Large intestine (tissue), 3 donors: ENCODE measurements around the gene ADARB2. TPM values are rescaled to one million over a fixed set of nuclear protein-coding genes. Genes with fewer than 3 reads are reported as not detected.
"Not testable (repeated sequence)": the region's sequence is repeated elsewhere in the genome, so short reads cannot be mapped to it uniquely, and the experiment has no call there.

ENCODE experiments used
- DNase-seq, 2 donors: peaks; one replicate each; pipeline versions ENCODE4 v3.0.0 to v3.0.0-alpha.2; 2013
- H3K27ac ChIP-seq: one replicate; pipeline ENCODE4 v1.5.1; 2013; ENCODE audit warnings: low read length
- H3K27me3 ChIP-seq: 2 replicates; pipeline ENCODE4 v1.6.1; 2013; ENCODE audit warnings: low read length; ENCODE audit not compliant: control insufficient read depth, insufficient read depth
- H3K36me3 ChIP-seq: 2 replicates; pipeline ENCODE4 v1.6.1; 2013; ENCODE audit warnings: low read length; ENCODE audit not compliant: control insufficient read depth, insufficient read depth
- H3K4me1 ChIP-seq: one replicate; pipeline ENCODE4 v1.6.1; 2013; ENCODE audit warnings: low read length; ENCODE audit not compliant: control insufficient read depth, insufficient read depth
- H3K4me3 ChIP-seq: one replicate; pipeline ENCODE4 v1.5.1; 2013; ENCODE audit warnings: low read length
- H3K9me3 ChIP-seq: one replicate; pipeline ENCODE4 v1.6.1; 2013; ENCODE audit warnings: mild to moderate bottlenecking, low read depth, low read length, moderate library complexity; ENCODE audit not compliant: control insufficient read depth
- WGBS: methylation state at CpG from one replicate; pipeline ENCODE4 v1.1.5; 2013; ENCODE audit warnings: low lambda C conversion rate; ENCODE audit not compliant: insufficient coverage; 5-methylcytosine and 5-hydroxymethylcytosine counted together
- polyA plus RNA-seq: library from polyadenylated mRNA; unstranded; fragments of 120-200 nt; gene quantifications from one replicate; pipeline ENCODE4 v1.2.1, GENCODE V29; 2013

ADARB2 gene
- polyA plus RNA-seq, 1 donor = 0.52 TPM

DNA sequence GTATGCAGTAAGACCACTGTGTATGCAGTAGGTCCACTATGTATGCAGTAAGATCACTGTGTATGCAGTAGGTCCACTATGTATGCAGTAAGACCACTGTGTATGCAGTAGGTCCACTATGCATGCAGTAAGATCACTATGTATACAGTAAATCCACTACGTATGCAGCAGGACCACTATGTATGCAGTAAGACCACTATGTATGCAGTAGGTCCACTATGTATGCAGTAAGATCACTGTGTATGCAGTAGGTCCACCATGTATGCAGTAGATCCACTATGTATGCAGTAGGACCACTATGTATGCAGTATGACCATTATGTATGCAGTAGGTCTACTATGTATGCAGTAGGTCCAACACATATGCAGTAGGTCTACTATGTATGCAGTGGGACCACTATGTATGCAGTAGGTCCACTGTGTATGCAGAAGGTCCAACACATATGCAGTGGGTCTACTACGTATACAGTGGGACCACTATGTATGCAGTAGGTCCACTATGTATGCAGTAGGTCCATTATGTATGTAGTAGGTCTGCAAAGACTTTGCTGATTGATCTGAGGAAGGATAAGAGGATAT, 313.6 kb downstream of the ADARB2 start:
- no peak overlapping the region for H3K4me3 ChIP-seq
- H3K27ac ChIP-seq = no peak overlapping the region
- H3K36me3 ChIP-seq = no peaks in the 10 kb centered on the region
- WGBS = no CpG with 5 or more reads among the region's 2 CpGs
- DNase-seq = no peak
- no peaks in the 10 kb centered on the region for H3K4me1 ChIP-seq
- no peaks in the 10 kb centered on the region for H3K27me3 ChIP-seq
- no peaks in the 10 kb centered on the region for H3K9me3 ChIP-seq

DNA sequence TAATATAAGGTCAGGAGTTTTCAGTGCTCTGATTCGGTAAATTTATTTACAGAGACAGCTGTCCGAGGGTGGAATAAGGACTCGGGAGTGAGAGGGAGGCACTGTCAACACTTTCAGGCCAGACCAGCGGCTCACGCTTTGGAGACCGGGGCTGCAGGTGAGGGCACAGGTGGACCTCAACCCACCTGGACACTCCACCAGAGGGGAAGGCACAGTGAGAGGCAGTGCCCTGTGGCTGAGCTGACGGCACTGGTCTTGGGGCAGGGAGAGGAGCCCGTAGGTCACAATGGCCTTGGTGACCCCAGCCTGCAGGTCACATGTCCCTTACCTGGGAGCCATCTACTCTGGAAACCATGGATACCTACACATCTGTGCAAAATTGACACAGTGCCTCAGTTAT, 315.1 kb downstream of the ADARB2 start:
- H3K27me3 ChIP-seq = no peaks in the 10 kb centered on the region
- H3K4me1 ChIP-seq = no peaks in the 10 kb centered on the region
- DNase-seq = no peak
- no CpG with 5 or more reads among the region's 8 CpGs for WGBS
- H3K4me3 ChIP-seq = no peak overlapping the region
- H3K27ac ChIP-seq = no peak overlapping the region
- peaks cover 2% of the 10 kb centered on the region for H3K9me3 ChIP-seq
- H3K36me3 ChIP-seq = no peaks in the 10 kb centered on the region

DNA sequence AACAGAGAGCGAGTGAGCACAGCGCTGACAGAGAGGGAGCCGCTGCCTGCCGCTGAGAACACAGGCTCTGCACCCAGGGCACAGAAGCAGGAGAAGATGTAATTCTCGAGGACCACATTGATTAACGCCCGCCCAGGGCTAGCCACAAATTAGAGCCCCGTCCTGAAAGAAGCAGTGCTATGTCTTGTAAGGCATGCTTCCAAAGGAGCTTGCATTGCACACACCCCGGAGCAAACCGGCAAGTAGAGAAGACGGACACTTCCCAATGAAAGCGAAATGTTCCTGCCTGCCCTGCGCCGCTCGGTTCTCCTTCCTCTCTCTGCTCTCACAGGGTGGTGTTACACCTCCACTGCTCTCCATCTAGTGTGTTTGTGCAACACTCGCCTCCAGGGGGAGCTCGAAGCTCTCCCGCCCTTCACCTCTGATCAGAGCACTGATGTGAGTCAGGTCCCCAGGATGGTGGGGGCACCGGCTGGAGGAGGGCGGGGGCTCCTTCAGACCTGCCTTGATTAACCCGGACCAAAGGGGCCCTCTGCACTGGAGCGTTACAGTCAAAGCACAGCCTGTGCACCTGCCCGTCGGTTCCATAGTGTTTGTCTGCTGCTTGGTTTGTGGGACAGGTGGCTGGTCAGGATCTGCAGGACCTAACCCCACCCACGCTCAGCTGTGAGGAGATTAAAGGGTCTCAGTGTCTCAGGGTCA, 316.5 kb downstream of the ADARB2 start:
- peak; percentile 56 to 76 for DNase-seq
- Histone ChIP-seq H3K36me3 (no peaks in the 10 kb centered on the region), H3K27ac (no peak overlapping the region), H3K9me3 (peaks cover 2% of the 10 kb centered on the region), H3K4me1 (no peaks in the 10 kb centered on the region), H3K4me3 (peak overlapping the region; percentile 5), H3K27me3 (no peaks in the 10 kb centered on the region)
- no CpG with 5 or more reads among the region's 25 CpGs for WGBS

GRCh38 chr10:1419796-1420610, 317.3 kb downstream of the ADARB2 start:
- DNase-seq = no peak
- Histone ChIP-seq H3K27ac (no peak overlapping the region), H3K4me3 (no peak overlapping the region), H3K27me3 (no peaks in the 10 kb centered on the region), H3K9me3 (peaks cover 5% of the 10 kb centered on the region), H3K4me1 (no peaks in the 10 kb centered on the region), H3K36me3 (no peaks in the 10 kb centered on the region)
- 34% methylated on average over 3 of the region's 9 CpGs for WGBS

GRCh38 chr10:1418031-1418550, 319.2 kb downstream of the ADARB2 start:
- no peak for DNase-seq
- Histone ChIP-seq H3K36me3 (no peaks in the 10 kb centered on the region), H3K9me3 (peaks cover 10% of the 10 kb centered on the region), H3K4me3 (no peak overlapping the region), H3K27ac (no peak overlapping the region), H3K27me3 (no peaks in the 10 kb centered on the region), H3K4me1 (no peaks in the 10 kb centered on the region)
- no CpG with 5 or more reads among the region's 17 CpGs for WGBS

- Histone ChIP-seq H3K27me3 (no peaks in the 10 kb centered on the region), H3K27ac (no peak overlapping the region), H3K9me3 (peaks cover 10% of the 10 kb centered on the region), H3K36me3 (no peaks in the 10 kb centered on the region), H3K4me3 (no peak overlapping the region), H3K4me1 (no peaks in the 10 kb centered on the region)
- no CpG with 5 or more reads among the region's 10 CpGs for WGBS
- DNase-seq = no peak
These were observed 319.8 kb downstream of the ADARB2 start for GRCh38 chr10:1417574-1417973.

GRCh38 chr10:1416456-1417037, 320.8 kb downstream of the ADARB2 start:
- H3K4me1 ChIP-seq = no peaks in the 10 kb centered on the region
- no peak for DNase-seq
- H3K27ac ChIP-seq = no peak overlapping the region
- H3K36me3 ChIP-seq = no peaks in the 10 kb centered on the region
- peaks cover 10% of the 10 kb centered on the region for H3K9me3 ChIP-seq
- no peaks in the 10 kb centered on the region for H3K27me3 ChIP-seq
- H3K4me3 ChIP-seq = no peak overlapping the region
- WGBS = no CpG with 5 or more reads among the region's 8 CpGs

DNA sequence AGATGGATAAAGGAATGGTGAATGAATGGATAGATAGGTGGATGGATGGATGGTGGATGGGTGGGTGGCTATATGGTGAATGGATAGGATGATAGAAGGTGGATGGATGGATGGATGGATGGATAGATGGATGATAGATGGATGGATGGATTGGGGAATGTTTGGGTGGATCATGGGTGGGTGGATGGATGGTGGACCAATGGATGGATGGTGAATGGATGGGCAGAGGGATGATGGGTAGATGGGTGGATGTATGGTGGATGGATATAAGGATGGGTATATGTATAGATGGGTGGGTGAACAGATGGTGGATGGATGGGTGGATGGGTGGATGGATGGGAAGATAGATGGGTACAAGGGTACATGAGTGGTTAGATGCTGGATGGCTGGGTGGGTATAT, 322.4 kb downstream of the ADARB2 start:
- H3K4me1 ChIP-seq = no peaks in the 10 kb centered on the region
- H3K36me3 ChIP-seq = no peaks in the 10 kb centered on the region
- no peak overlapping the region for H3K4me3 ChIP-seq
- H3K27me3 ChIP-seq = peaks cover 2% of the 10 kb centered on the region
- DNase-seq = no peak
- peaks cover 10% of the 10 kb centered on the region for H3K9me3 ChIP-seq
- H3K27ac ChIP-seq = no peak overlapping the region

DNA sequence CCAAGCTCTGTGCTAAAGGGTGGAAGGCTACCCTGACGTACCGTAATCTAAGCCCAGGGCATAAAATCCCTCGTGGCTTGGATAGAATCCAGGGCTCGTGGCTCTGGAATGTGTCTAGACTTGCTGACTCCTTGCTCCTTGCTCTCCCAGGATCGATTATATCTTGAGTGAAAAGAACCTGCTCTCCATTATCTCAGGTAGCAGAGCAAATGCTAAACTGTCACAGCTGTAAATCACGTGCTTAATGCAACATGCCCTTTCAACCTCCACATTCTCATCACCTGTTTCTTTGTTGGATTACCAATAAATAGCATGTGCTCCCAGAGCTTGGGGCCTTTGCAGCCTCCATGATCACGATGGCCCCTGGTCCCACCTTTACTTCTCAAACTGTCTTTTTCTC, 323.0 kb downstream of the ADARB2 start:
- not testable (repeated sequence) for H3K4me3 ChIP-seq, H3K27me3 ChIP-seq, H3K36me3 ChIP-seq, H3K4me1 ChIP-seq, H3K9me3 ChIP-seq, H3K27ac ChIP-seq
- no CpG with 5 or more reads among the region's 7 CpGs for WGBS
- peak; percentile 24 to 61 for DNase-seq

GRCh38 chr10:1413823-1414222, 323.5 kb downstream of the ADARB2 start:
- Histone ChIP-seq H3K4me1 (no peaks in the 10 kb centered on the region), H3K9me3 (peaks cover 10% of the 10 kb centered on the region), H3K27ac (no peak overlapping the region), H3K27me3 (peaks cover 2% of the 10 kb centered on the region), H3K36me3 (no peaks in the 10 kb centered on the region), H3K4me3 (no peak overlapping the region)
- WGBS = no CpG with 5 or more reads among the region's 7 CpGs
- DNase-seq = no peak
